ENCODE data around the gene ZNRD2. TPM values are rescaled to one million over a fixed set of nuclear protein-coding genes. Genes with fewer than 3 reads are reported as not detected.

Gene ZNRD2
- total and polyA plus RNA-seq, 2 of the 8 experiments (the other 6 are each of a cell fraction or from before 2014, with no cell fraction given), result 53.4 to 125 TPM

DNA sequence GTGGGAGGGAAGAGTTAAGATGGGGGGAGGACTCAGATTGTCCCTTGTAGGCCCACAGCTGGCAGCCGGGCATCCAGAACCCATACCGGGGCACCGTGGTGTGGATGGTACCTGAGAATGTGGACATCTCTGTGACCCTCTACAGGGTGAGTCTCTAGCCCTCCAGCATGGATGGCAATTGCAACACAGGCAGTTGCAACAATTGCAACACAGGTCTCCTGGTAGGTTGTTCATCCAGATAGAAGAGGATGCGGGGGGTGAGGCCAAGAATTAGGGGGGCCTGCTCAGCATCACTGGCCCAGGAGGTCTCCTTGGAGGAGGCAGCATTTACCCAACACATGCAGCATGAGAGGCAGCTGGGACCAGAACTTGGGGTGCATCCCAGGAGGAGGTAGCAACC lies 9.0 kb downstream of the ZNRD2 start:
- H3K4me1 ChIP-seq (replicated peaks in 1 of 4; ENCODE audit: control insufficient read depth in 3 of 4, insufficient read depth in 4 of 4, low read length in 3 of 4), result peaks cover 8 to 17% (median 10%) of the 10 kb centered on the region in 4 experiments; a peak in 6 of 7 replicates
- H2BK20ac ChIP-seq (ENCODE audit: low read length), result no peak overlapping the region
- H3K9me3 ChIP-seq (ENCODE audit: insufficient read depth in 2 of 2, low read depth in 1 of 2, low read length in 1 of 2), result no peaks in the 10 kb centered on the region
- H3K4ac ChIP-seq (replicated peaks; ENCODE audit: insufficient read length, low read depth, low read length), result no peak overlapping the region
- no peak overlapping the region for H3K4me2 ChIP-seq (ENCODE audit: insufficient read depth in 1 of 2, low read depth in 2 of 2, low read length in 2 of 2)
- H3K14ac ChIP-seq (ENCODE audit: insufficient read length), result no peak overlapping the region
- no peak overlapping the region for H2AK5ac ChIP-seq (ENCODE audit: low read depth, low read length)
- no peak overlapping the region for H2BK12ac ChIP-seq (ENCODE audit: low read depth, low read length)
- WGBS, 2 experiments (ENCODE audit: extremely low coverage in 1 of 2, insufficient coverage in 1 of 2, insufficient read length in 1 of 2, insufficient replicate concordance in 2 of 2, low coverage in 1 of 2, low lambda C conversion rate in 2 of 2, missing lambda C conversion rate in 1 of 2), result 89% methylated on average over 4 of the region's 4 CpGs; no CpG with 5 or more reads in 1 of the 2 experiments
- peaks cover 0 to 7% of the 10 kb centered on the region in 2 experiments for H4K20me1 ChIP-seq (replicated peaks in 1 of 2; ENCODE audit: control insufficient read depth in 1 of 2, insufficient read depth in 2 of 2, low read length in 2 of 2)
- DNase-seq (ENCODE audit: low read depth in 1 of 2, low spot score in 2 of 2) (no peak), FAIRE-seq (no peak)
- no peaks in the 10 kb centered on the region for H3K79me2 ChIP-seq (ENCODE audit: control insufficient read depth in 1 of 2, insufficient read depth in 2 of 2, low read length in 2 of 2)
- H2BK120ac ChIP-seq (replicated peaks; ENCODE audit: low read depth, low read length), result no peak overlapping the region
- H2BK5ac ChIP-seq (ENCODE audit: low read depth, low read length), result no peak overlapping the region
- TF ChIP-seq ASH2L (IDR thresholded peaks at IDR 0.05; ENCODE audit: low read length) (no peak), RAD21 (IDR thresholded peaks at IDR 0.05 in 1 of 2, conservative IDR thresholded peaks at IDR 0.05 in 1 of 2; ENCODE audit: low read depth in 2 of 2, low read length in 2 of 2) (no peak), NRF1 (IDR thresholded peaks at IDR 0.05; ENCODE audit: low read depth, low read length) (no peak), EP300 (IDR thresholded peaks at IDR 0.05; ENCODE audit: borderline replicate concordance in 1 of 2, low read depth in 2 of 2, low read length in 2 of 2) (no peak), YY1 (IDR thresholded peaks at IDR 0.05; ENCODE audit: low read depth, low read length) (no peak)
- no peak overlapping the region for H2BK15ac ChIP-seq (ENCODE audit: low read length)
- H3K27ac ChIP-seq (ENCODE audit: low read depth, low read length), result no peak overlapping the region
- ChIA-PET POLR2A (ENCODE audit: partially characterized antibody) (interaction anchor here (0.7 to 1.1 kb wide), 2 partner anchors 13 to 39 kb away, joined by 3 read pairs; no protein-coding TSS in a partner anchor), CTCF (ENCODE audit: partially characterized antibody) (interaction anchor here (1.5 to 7.2 kb wide), 3 partner anchors 10 to 38 kb away, joined by 5 to 97 read pairs (median 23); no protein-coding TSS in a partner anchor)
- H3K23ac ChIP-seq (ENCODE audit: insufficient read length), result no peak overlapping the region
- H4K91ac ChIP-seq (replicated peaks; ENCODE audit: insufficient read length, low read length), result no peak overlapping the region
- no peak overlapping the region for H2AFZ ChIP-seq (ENCODE audit: low read length)
- H3K79me1 ChIP-seq (ENCODE audit: low read depth, low read length), result no peaks in the 10 kb centered on the region
- H3K36me3 ChIP-seq (ENCODE audit: control insufficient read depth in 2 of 4, insufficient read depth in 4 of 4, low read length in 3 of 4), result no peaks in the 10 kb centered on the region
- no peak overlapping the region for H3K4me3 ChIP-seq (ENCODE audit: extremely low read depth in 1 of 4, insufficient read depth in 2 of 4, low read depth in 3 of 4, low read length in 4 of 4)
- no peak overlapping the region for H3K9ac ChIP-seq (replicated peaks in 1 of 4; ENCODE audit: extremely low read depth in 1 of 4, low read depth in 3 of 4, low read length in 3 of 4)
- H3K23me2 ChIP-seq (ENCODE audit: low read depth, low read length), result peaks cover 8% of the 10 kb centered on the region; the same call in 1 of the 2 replicates
- H4K8ac ChIP-seq (ENCODE audit: extremely low read depth, insufficient read depth, low read length), result no peak overlapping the region
- peaks cover 15 to 59% (median 44%) of the 10 kb centered on the region in 4 experiments for H3K27me3 ChIP-seq (replicated peaks in 1 of 4; ENCODE audit: control insufficient read depth in 3 of 4, extremely low read depth in 1 of 4, insufficient read depth in 3 of 4, low read length in 3 of 4)
- no peak overlapping the region for H3K56ac ChIP-seq (replicated peaks; ENCODE audit: insufficient read length, low read depth, low read length)
- no peak overlapping the region for H3K18ac ChIP-seq (ENCODE audit: extremely low read depth, low read length)
- H4K5ac ChIP-seq (ENCODE audit: insufficient read length, low read depth, low read length), result no peak overlapping the region
